Neural cell (in vitro differentiated cells): ENCODE results near the gene MEF2D.
A peak's percentile ranks its signal among the peaks of the same experiment; 100 is the strongest.

Source experiments
- CTCF ChIP-seq: fragments of 450-650 bp; IDR thresholded peaks from 2 replicates; pipeline ENCODE4 v1.5.1; 2014; ENCODE audit warnings: antibody characterized with exemption, mild to moderate bottlenecking, moderate library complexity; ENCODE audit not compliant: poor library complexity, severe bottlenecking
- EZH2 ChIP-seq: fragments of 200-600, 300-800 bp; shearing (Covaris generic), sonication (generic); IDR thresholded peaks from 2 replicates; pipeline ENCODE4 v1.6.1; 2014; ENCODE audit warnings: antibody characterized with exemption, low read length, borderline replicate concordance, mild to moderate bottlenecking; ENCODE audit not compliant: insufficient read depth, poor library complexity, severe bottlenecking
- POLR2AphosphoS5 ChIP-seq: IDR thresholded peaks from 2 replicates; pipeline ENCODE4 v1.6.1; 2012
- RAD21 ChIP-seq: fragments of 450-650 bp; conservative IDR thresholded peaks from 2 replicates; pipeline ENCODE4 v1.6.1; 2014; ENCODE audit warnings: antibody characterized with exemption, mild to moderate bottlenecking, moderate library complexity
- REST ChIP-seq: IDR thresholded peaks from 2 replicates; pipeline ENCODE4 v1.6.1; 2012; ENCODE audit warnings: borderline replicate concordance

GRCh38 chr1:156500793-156501506 lies 375 bp upstream of the MEF2D start:
- TF ChIP-seq CTCF (peak; percentile 77), EZH2 (no peak), POLR2AphosphoS5 (peak; percentile 93), REST (peak; percentile 83), RAD21 (peak; percentile 62)
